KG1 (cell line): Measurements from ENCODE around the gene SGMS1.
"Not testable (repeated sequence)": the region's sequence is repeated elsewhere in the genome, so short reads cannot be mapped to it uniquely, and the experiment has no call there.

ENCODE experiments used
- DNase-seq: peaks from one replicate; lab custom pipeline; 2025; lab: John Stamatoyannopoulos, UW

The SGMS1 gene

GRCh38 chr10:50304660-50305059, 319.1 kb downstream of the SGMS1 start:
- DNase-seq, result no peak

GRCh38 chr10:50299948-50300669, 323.6 kb downstream of the SGMS1 start:
- DNase-seq, result no peak

DNA sequence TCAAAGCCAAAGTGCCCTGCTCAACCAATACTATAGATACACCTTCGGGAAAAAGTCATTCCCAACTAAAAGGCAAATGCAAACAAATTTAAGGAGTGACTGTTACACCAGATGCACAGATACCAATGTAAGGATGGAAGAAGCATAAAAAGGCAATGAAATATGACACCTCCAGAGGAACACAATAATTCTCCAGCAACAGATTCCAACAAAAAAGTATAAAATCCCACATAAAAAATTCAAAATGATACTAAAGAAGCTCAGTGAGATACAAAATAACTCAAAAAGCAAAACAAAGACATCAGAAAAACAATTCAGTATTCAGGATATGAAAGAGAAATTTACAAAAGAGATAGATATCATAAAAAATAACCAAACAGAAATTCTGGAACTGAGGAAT, 328.4 kb downstream of the SGMS1 start:
- no peak for DNase-seq

GRCh38 chr10:50294582-50294981, 329.2 kb downstream of the SGMS1 start:
- no peak for DNase-seq

- DNase-seq, result no peak
Observed at GRCh38 chr10:50293513-50294313, 330.0 kb downstream of the SGMS1 start.

- no peak for DNase-seq
Observed at GRCh38 chr10:50291261-50291850, 332.4 kb downstream of the SGMS1 start.

DNA sequence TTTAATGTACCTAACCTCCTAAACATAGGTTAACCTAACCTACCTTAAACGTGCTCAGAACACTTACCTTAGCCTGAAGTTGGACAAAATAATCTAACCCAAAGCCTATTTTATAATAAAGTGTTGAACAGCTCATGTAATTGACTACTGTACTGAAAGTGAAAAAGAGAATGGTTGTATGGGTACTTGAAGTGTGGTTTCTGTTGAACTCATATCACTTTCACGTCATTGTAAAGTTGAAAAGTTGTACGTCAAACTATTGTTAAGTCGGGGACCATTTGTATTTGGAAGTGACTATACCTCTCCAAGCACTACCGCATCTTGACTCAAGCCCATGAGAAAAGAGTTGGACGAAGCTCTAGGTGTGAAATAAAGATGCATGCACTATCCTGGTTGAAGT, 334.6 kb downstream of the SGMS1 start:
- no peak for DNase-seq

DNA sequence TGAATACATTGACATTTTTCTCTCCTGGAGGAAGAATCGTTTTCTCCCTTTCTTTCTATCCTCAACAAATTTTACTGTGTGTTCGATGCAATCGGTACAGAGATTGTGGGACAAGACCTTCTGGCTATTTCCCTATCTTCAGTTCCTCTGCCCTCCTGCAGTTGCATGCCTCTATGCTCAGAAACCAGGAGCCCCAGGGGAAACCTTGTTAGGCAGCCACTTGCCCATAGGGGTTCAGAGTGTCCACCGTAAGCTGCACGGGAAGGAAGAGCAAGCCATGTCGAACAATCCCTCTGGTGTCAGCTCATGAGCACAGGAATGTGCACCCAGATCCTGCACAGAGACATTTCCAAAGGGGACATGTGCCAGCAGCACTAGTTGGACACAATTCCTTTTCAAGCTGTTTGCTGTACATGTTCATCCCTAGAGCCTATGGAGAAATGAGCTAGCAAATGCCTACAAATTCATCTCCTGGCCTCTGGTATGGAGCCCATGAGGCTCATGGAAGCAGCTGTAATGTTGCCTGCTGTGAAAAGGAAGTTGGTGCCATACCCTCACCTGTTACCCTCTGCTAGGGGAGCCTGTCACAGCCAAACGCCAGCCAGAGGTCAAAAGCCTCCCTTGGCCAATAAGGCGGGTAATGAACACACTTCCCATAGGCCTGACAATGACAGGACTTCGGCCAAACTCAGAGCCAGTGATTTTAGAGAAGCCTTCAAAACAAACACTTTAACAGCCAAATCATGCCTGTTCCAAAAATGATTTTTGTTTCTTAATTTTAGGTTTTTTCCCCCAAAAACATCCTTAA, 336.6 kb downstream of the SGMS1 start:
- no peak for DNase-seq

GRCh38 chr10:50286517-50286916, 337.2 kb downstream of the SGMS1 start:
- no peak for DNase-seq

DNA sequence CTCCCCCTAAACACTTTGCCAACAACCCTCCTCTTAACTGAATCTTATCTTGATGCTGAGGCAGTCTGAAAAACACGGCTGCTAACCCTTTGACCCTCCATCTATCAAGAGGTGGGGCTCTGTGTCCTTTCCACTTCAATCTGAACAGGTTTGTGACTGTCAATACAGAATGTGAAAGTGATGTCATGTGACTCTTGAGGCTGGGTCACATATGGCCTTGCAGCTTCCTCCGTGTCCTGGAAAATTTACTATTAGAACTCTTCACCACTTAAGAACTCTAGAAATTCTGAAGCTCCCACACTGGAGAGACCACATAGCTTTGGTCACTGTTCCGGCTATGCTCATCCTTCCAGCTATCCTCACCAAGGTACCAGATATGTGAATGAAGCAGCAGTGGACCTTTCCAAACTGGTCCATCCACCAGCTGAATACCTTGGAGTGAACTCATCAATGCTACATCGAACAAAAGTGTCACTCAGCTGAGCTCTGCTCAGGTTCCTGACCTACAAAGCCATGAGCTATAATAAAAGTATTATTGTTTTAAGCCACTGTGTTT, 341.7 kb downstream of the SGMS1 start:
- DNase-seq, result no peak

GRCh38 chr10:50281210-50281966, 342.4 kb downstream of the SGMS1 start:
- DNase-seq, result no peak

DNA sequence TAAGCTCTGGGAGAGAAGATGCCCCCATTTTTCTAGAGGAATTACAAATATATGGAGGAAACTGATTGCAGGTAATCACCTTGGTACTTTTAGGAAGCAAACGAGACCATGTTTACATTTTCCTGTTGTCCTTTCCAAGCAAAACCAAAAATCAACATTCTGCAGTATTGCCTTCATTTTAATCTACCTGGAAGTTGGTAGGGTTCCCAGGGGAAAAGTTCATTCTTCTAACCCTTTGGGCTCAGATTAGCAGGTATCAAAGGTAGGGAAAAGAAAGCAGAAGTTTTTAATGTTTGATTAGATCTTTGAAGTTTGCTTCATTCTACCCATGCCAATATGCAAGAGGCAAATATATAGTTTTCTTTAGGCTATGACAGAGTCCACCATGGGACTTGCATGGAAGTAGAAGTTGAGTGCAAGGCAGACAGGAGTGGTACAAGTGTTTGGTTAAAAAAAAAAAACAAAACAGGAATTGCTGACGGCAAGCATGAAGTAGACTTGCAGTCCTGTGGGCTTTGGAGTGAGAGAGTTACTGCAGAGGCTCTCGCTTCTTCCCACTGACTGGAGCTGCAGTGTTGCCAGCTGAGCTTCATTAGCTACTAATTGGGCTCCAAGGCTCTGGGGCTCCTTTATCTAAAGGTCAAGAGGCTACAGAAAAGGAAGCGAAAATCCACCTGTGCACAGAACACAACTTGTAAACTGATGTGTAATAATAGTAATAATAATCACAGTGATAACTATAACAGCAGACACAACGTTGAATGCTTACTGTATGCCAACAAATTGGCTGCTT, 343.5 kb downstream of the SGMS1 start:
- DNase-seq, result no peak

GRCh38 chr10:50279489-50279888, 344.3 kb downstream of the SGMS1 start:
- DNase-seq, result no peak

GRCh38 chr10:50275650-50276235, 348.0 kb downstream of the SGMS1 start:
- no peak for DNase-seq

GRCh38 chr10:50272531-50272930, 351.2 kb downstream of the SGMS1 start:
- DNase-seq, result no peak

DNA sequence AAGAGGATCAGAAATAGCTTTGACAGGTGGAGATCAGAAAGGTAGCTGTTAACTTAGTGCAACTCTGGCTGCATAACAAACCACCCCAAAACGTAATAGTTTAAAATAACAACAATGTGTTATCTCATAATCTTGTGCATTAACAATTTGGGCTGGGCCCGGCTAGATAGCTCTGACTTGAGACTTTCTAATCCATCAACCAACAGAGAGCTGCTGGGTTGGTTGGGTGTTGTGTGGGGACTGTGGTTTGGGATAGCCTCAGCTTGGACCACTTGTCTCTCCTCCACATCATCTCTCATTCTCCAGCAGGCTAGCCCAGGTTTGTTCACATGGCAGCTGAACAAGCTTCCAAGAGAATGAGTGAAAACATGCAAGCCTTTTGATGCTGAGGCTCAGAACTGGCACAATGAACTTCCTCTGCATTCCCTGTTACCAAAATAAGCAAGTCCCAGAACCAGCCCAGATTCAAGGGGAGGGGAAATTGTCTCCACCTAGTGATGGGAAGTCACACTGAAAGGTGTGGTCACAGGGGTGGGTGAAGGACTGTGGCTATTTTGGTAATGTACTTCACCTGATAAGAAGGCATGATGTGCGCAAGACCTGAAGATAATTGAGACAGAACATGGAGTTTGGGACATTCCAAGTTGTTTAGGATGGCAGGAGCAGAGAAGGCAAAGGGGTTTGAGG, 352.0 kb downstream of the SGMS1 start:
- DNase-seq, result no peak

DNA sequence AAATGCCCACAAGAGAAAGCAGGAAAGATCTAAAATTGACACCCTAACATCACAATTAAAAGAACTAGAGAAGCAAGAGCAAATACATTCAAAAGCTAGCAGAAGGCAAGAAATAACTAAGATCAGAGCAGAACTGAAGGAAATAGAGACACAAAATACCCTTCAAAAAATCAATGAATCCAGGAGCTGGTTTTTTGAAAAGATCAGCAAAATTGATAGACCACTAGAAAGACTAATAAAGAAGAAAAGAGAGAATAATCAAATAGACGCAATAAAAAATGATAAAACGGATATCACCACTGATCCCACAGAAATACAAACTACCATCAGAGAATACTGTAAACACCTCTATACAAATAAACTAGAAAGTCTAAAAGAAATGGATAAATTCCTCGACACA, 355.9 kb downstream of the SGMS1 start:
- not testable (repeated sequence) for DNase-seq

DNA sequence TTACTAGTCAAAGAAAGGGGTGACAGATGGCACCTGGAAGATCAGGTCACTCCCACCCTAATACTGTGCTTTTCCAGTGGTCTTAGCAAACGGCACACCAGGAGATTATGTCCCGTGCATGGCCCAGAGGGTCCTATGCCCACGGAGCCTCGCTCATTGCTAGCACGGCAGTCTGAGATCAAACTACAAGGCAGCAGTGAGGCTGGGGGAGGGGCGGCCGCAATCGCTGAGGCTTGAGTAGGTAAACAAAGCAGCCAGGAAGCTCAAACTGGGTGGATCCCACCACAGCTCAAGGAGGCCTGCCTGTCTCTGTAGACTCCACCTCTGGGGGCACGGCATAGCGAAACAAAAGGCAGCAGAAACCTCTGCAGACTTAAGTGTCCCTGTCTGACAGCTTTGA, 361.1 kb downstream of the SGMS1 start:
- DNase-seq, result not testable (repeated sequence)

- DNase-seq, result no peak
Observed at GRCh38 chr10:50260791-50261281, 362.9 kb downstream of the SGMS1 start.
